Gastroesophageal sphincter (tissue), 4 donors: ENCODE data around the gene CMC2. TPM values are rescaled to one million over a fixed set of nuclear protein-coding genes. Genes with fewer than 3 reads are reported as not detected.

Experiments used
- ATAC-seq: fragments of 150-250 bp; one replicate; pipeline ENCODE4 v1.9.1; 2016; ENCODE audit warnings: mild to moderate bottlenecking, moderate library complexity
- H3K27ac ChIP-seq, 4 donors: fragments of 200-600 bp; sonication (generic) in 3 of 4; 1 replicate in 3 of 4; 2 replicates in 1 of 4; pipeline ENCODE4 v1.5.1; 2016 to 2019
- H3K27me3 ChIP-seq: fragments of 200-600 bp; sonication (generic); one replicate; pipeline ENCODE4 v1.5.1; 2019
- H3K36me3 ChIP-seq, 2 donors: fragments of 200-600 bp; sonication (generic); one replicate each; pipeline ENCODE4 v1.5.1; 2019; ENCODE audit warnings: control low read depth in 1 of 2
- H3K4me1 ChIP-seq, 3 donors: fragments of 200-600 bp; sonication (generic); 1 replicate in 2 of 3; 2 replicates in 1 of 3; pipeline ENCODE4 v1.5.1; 2016 to 2019; ENCODE audit warnings: control low read depth in 2 of 3
- H3K4me3 ChIP-seq, 2 donors: fragments of 200-600 bp; sonication (generic); one replicate each; pipeline ENCODE4 v1.5.1; 2019; ENCODE audit warnings: mild to moderate bottlenecking in 1 of 2, moderate library complexity in 1 of 2
- H3K9me3 ChIP-seq, 3 donors: fragments of 200-600 bp; sonication (generic); one replicate each; pipeline ENCODE4 v1.5.1; 2017 to 2019; ENCODE audit warnings: control low read depth in 2 of 3
- CTCF ChIP-seq, 4 experiments: fragments of 200-600 bp in 2 of 4; fragments of 450-650 bp in 2 of 4; sonication (generic) in 1 of 4; IDR thresholded peaks; one replicate each; pipeline ENCODE4 v1.5.1; 2017 to 2019; ENCODE audit warnings: antibody characterized with exemption in 4 of 4, mild to moderate bottlenecking in 2 of 4, moderate library complexity in 2 of 4
- EP300 ChIP-seq: sonication (generic); formaldehyde crosslinking; IDR thresholded peaks from one replicate; pipeline ENCODE4 v1.6.1; 2017; ENCODE audit warnings: antibody characterized with exemption, mild to moderate bottlenecking
- POLR2A ChIP-seq, 2 donors: fragments of 450-650 bp; IDR thresholded peaks; one replicate each; pipeline ENCODE4 v1.6.1; 2017; ENCODE audit warnings: antibody characterized with exemption in 2 of 2, mild to moderate bottlenecking in 2 of 2, moderate library complexity in 1 of 2
- POLR2AphosphoS5 ChIP-seq: sonication (generic); formaldehyde crosslinking; IDR thresholded peaks from one replicate; pipeline ENCODE4 v1.6.1; 2017; ENCODE audit warnings: antibody characterized with exemption
- WGBS, 2 donors: methylation state at CpG; one replicate each; pipeline ENCODE4 v1.1.5; 2018; ENCODE audit warnings: low coverage in 1 of 2; 5-methylcytosine and 5-hydroxymethylcytosine counted together
- total RNA-seq, 4 donors: library from RNA; depleted of rRNA; stranded (reverse); fragments of >200 nt; gene quantifications; one replicate each; pipeline ENCODE4 v1.1.0, GENCODE V29; 2016

Gene CMC2
- total RNA-seq, 4 donors from 2014 or later = 13.7 to 64.0 (median 38.2) TPM

GRCh38 chr16:80989801-80990200 lies 16.9 kb downstream of the CMC2 start:
- Histone ChIP-seq H3K36me3 (peaks cover 0 to 7% of the 10 kb centered on the region in 2 donors), H3K27me3 (no peaks in the 10 kb centered on the region), H3K9me3 (no peaks in the 10 kb centered on the region), H3K27ac (no peak overlapping the region), H3K4me1 (peaks cover 0 to 9% (median 0%) of the 10 kb centered on the region in 3 donors), H3K4me3 (no peak overlapping the region)
- TF ChIP-seq POLR2AphosphoS5 = no peak
- TF ChIP-seq POLR2A (IDR thresholded peaks at IDR 0.05) = no peak
- no peak for TF ChIP-seq EP300
- no peak for TF ChIP-seq CTCF (IDR thresholded peaks at IDR 0.05)
- WGBS, 2 donors = 58 to 68% methylated on average over 2 of the region's 2 CpGs
- ATAC-seq = no peak

GRCh38 chr16:80988756-80989155 lies 17.9 kb downstream of the CMC2 start:
- no peaks in the 10 kb centered on the region for H3K27me3 ChIP-seq
- H3K4me3 ChIP-seq = no peak overlapping the region
- TF ChIP-seq EP300 (no peak), POLR2A (IDR thresholded peaks at IDR 0.05) (no peak), CTCF (IDR thresholded peaks at IDR 0.05) (no peak), POLR2AphosphoS5 (no peak)
- WGBS, 2 donors = 69 to 72% methylated on average over 7 of the region's 7 CpGs
- H3K9me3 ChIP-seq = no peaks in the 10 kb centered on the region
- peaks cover 0 to 7% of the 10 kb centered on the region in 2 donors for H3K36me3 ChIP-seq
- ATAC-seq = no peak
- H3K4me1 ChIP-seq = peaks cover 0 to 9% (median 0%) of the 10 kb centered on the region in 3 donors
- H3K27ac ChIP-seq = no peak overlapping the region

- Histone ChIP-seq H3K36me3 (peaks cover 0 to 6% of the 10 kb centered on the region in 2 donors), H3K27me3 (no peaks in the 10 kb centered on the region), H3K4me1 (peaks cover 0 to 4% (median 0%) of the 10 kb centered on the region in 3 donors), H3K9me3 (no peaks in the 10 kb centered on the region), H3K4me3 (no peak overlapping the region), H3K27ac (no peak overlapping the region)
- no peak for ATAC-seq
- TF ChIP-seq EP300 = no peak
- no peak for TF ChIP-seq CTCF (IDR thresholded peaks at IDR 0.05)
- no peak for TF ChIP-seq POLR2AphosphoS5
- TF ChIP-seq POLR2A (IDR thresholded peaks at IDR 0.05) = no peak
- WGBS, 2 donors = 64 to 72% methylated on average over 2 of the region's 2 CpGs
Observed at GRCh38 chr16:80986557-80986956, 20.1 kb downstream of the CMC2 start.

GRCh38 chr16:80985611-80986010 lies 21.1 kb downstream of the CMC2 start:
- TF ChIP-seq POLR2AphosphoS5 = no peak
- no peak for TF ChIP-seq EP300
- no peak for TF ChIP-seq CTCF (IDR thresholded peaks at IDR 0.05)
- TF ChIP-seq POLR2A (IDR thresholded peaks at IDR 0.05) = no peak
- no peak overlapping the region for H3K27ac ChIP-seq
- WGBS, 2 donors = 33 to 62% methylated on average over 2 of the region's 2 CpGs
- no peak overlapping the region for H3K4me3 ChIP-seq
- H3K9me3 ChIP-seq = no peaks in the 10 kb centered on the region
- H3K36me3 ChIP-seq = no peaks in the 10 kb centered on the region
- no peaks in the 10 kb centered on the region for H3K27me3 ChIP-seq
- ATAC-seq = no peak
- peaks cover 3 to 14% (median 3%) of the 10 kb centered on the region in 3 donors for H3K4me1 ChIP-seq

GRCh38 chr16:80984124-80984892 lies 22.4 kb downstream of the CMC2 start:
- no peak overlapping the region for H3K27ac ChIP-seq
- H3K9me3 ChIP-seq = no peaks in the 10 kb centered on the region
- 81 to 86% methylated on average over 5 to 6 of the region's 6 CpGs for WGBS, 2 donors
- peaks cover 0 to 8% of the 10 kb centered on the region in 2 donors for H3K36me3 ChIP-seq
- no peak for ATAC-seq
- TF ChIP-seq POLR2AphosphoS5 (no peak), CTCF (IDR thresholded peaks at IDR 0.05) (no peak), POLR2A (IDR thresholded peaks at IDR 0.05) (no peak), EP300 (no peak)
- H3K27me3 ChIP-seq = no peaks in the 10 kb centered on the region
- H3K4me3 ChIP-seq = no peak overlapping the region
- peaks cover 3 to 16% (median 3%) of the 10 kb centered on the region in 3 donors for H3K4me1 ChIP-seq
